ENCODE data around the gene TUT4. TPM values are rescaled to one million over a fixed set of nuclear protein-coding genes. Genes with fewer than 3 reads are reported as not detected.
A peak's percentile ranks its signal among the peaks of the same experiment; 100 is the strongest.

TUT4 gene, protein sequence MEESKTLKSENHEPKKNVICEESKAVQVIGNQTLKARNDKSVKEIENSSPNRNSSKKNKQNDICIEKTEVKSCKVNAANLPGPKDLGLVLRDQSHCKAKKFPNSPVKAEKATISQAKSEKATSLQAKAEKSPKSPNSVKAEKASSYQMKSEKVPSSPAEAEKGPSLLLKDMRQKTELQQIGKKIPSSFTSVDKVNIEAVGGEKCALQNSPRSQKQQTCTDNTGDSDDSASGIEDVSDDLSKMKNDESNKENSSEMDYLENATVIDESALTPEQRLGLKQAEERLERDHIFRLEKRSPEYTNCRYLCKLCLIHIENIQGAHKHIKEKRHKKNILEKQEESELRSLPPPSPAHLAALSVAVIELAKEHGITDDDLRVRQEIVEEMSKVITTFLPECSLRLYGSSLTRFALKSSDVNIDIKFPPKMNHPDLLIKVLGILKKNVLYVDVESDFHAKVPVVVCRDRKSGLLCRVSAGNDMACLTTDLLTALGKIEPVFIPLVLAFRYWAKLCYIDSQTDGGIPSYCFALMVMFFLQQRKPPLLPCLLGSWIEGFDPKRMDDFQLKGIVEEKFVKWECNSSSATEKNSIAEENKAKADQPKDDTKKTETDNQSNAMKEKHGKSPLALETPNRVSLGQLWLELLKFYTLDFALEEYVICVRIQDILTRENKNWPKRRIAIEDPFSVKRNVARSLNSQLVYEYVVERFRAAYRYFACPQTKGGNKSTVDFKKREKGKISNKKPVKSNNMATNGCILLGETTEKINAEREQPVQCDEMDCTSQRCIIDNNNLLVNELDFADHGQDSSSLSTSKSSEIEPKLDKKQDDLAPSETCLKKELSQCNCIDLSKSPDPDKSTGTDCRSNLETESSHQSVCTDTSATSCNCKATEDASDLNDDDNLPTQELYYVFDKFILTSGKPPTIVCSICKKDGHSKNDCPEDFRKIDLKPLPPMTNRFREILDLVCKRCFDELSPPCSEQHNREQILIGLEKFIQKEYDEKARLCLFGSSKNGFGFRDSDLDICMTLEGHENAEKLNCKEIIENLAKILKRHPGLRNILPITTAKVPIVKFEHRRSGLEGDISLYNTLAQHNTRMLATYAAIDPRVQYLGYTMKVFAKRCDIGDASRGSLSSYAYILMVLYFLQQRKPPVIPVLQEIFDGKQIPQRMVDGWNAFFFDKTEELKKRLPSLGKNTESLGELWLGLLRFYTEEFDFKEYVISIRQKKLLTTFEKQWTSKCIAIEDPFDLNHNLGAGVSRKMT (N-terminal part only)
- total RNA-seq (2014; rRNA removed; shearing (Covaris generic)), result 12.2 and 17.1 TPM in 2 replicates

- DNase-seq (ENCODE audit: low spot score), result peak; percentile 83
- in situ Hi-C loops (cut with HindIII; ENCODE audit: low sequenced_read_pairs), result no loop called here
Measured at GRCh38 chr1:52552505-52553361, at the start of gene TUT4. Gene TUT4 (minus strand): TSS chr1:52553092. CDS start chr1:52526280, 26,812 bp downstream.

DNA sequence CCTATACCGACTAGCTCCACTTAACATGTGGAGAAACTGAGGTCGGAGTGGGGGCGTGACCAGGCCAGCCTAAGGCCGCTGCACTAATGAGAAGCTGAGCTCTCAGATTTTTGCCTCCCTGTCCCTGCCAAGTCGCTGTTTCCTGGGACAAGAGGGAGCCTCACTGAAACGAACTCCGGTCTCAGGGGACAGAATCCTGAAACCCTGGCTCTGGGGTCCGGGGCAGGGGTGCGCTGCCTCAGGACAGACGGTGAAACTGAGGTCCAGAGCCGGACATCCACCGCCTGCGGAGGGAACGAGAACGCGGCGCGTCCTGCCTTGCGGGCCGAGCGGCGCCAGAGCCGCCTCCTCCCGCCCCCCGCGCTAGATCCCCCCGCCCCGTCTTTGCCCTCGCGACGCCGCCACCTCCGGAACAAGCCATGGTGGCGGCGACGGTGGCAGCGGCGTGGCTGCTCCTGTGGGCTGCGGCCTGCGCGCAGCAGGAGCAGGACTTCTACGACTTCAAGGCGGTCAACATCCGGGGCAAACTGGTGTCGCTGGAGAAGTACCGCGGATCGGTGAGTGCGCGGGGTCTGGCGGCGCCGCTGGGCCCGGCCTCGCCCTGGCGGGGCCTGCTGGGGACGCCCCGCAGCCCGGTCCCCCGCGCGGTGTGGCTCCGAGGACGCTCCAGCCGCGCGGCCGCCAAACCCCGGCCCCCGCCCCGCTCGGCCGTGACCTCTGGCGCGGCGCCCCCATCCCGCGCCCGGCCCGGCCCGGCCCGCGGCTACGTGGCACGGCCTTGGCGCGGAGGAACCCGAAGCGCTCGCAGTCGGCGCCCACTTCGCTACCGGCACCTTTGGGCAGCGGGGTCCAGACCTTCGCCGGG lies 49.3 kb upstream of the TUT4 start, which contains the start of gene GPX7:
Gene GPX7 (plus strand): TSS at position 381 of the 865 bp plus-strand sequence. CDS start 39 bp downstream, at position 420.
- in situ Hi-C loops (cut with HindIII; ENCODE audit: low sequenced_read_pairs), result no loop called here
- DNase-seq (ENCODE audit: low spot score), result peak; percentile 44

GRCh38 chr1:52601519-52601918 lies 48.6 kb upstream of the TUT4 start:
- no peak for DNase-seq (ENCODE audit: low spot score)
- in situ Hi-C loops (cut with HindIII; ENCODE audit: low sequenced_read_pairs), result no loop called here

GRCh38 chr1:52600533-52601179 lies 47.8 kb upstream of the TUT4 start:
- no peak for DNase-seq (ENCODE audit: low spot score)
- in situ Hi-C loops (cut with HindIII; ENCODE audit: low sequenced_read_pairs), result no loop called here

DNA sequence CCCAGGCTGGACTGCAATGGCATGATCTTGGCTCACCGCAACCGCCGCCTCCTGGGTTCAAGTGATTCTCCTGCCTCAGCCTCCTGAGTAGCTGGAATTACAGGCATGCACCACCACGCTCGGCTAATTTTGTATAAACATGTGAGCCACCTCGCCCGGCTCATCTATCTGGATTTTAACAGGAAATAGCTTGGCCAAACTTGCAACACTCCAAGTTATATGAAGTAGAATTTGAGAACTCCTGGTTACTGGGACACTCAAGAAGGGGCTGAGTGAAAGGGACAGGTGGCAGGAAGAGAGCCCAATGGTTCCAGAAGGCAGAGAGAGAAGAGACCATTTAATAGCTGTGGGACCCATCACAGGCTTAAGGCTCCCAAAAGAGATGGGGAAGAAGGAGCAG lies 46.3 kb upstream of the TUT4 start:
- in situ Hi-C loops (cut with HindIII; ENCODE audit: low sequenced_read_pairs), result no loop called here
- no peak for DNase-seq (ENCODE audit: low spot score)

DNA sequence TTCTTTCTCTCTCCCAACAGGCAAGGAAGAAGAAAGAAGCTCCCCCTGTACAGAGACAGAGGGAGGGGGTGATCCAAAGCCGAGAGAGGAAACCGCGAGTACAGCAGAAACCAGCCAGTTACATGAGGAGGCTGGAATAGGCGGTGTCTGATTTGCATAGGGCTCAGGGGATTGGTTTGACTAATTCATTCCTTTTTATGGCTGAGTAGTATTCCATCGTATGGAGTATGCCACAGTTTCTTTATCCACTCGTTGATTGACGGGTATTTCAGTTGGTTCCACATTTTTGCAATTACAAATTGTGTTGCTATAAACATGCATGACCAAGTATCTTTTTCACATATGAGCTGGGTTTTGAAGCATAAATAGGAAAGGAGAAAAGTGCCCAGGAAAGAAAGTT lies 45.8 kb upstream of the TUT4 start:
- no peak for DNase-seq (ENCODE audit: low spot score)
- in situ Hi-C loops (cut with HindIII; ENCODE audit: low sequenced_read_pairs), result no loop called here

DNA sequence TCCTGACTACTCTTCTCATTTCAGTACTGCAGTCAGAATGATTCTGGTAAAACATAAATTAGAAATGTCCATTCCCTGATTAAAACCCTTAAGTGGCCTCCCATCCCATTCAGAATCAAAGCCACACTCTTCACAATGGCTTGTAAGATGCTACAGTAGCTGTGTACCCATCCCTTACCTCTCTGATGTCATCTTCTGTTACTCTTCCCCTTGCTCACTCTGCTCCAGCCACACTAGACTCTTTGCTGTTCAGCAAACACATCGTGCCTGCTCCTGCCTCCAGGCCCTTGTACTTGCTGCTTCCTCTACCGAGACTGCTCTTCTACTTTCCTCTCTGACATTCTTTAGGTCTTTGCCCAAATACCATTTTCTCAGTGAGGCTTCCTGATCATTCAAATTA lies 45.0 kb upstream of the TUT4 start:
- in situ Hi-C loops (cut with HindIII; ENCODE audit: low sequenced_read_pairs), result no loop called here
- no peak for DNase-seq (ENCODE audit: low spot score)

GRCh38 chr1:52595061-52595460 lies 42.2 kb upstream of the TUT4 start:
- no peak for DNase-seq (ENCODE audit: low spot score)
- in situ Hi-C loops (cut with HindIII; ENCODE audit: low sequenced_read_pairs), result no loop called here

DNA sequence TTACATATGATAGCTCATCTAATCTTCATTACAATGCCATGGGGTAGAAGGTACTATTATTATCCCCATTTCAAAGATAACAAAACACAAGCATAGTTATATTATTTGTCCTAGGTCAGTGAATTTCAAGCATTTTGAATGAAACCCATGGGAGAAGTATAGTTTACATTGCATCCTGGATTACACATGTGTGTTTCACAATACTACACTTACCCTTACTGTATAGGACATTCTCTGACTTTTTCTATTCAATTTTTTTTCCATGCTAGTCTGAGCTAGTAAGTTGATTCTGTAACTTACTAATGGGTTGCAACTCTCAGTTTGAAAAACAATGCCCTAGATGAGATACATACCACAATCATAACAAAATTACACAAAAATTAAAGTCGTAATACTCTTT lies 40.6 kb upstream of the TUT4 start:
- no peak for DNase-seq (ENCODE audit: low spot score)
- in situ Hi-C loops (cut with HindIII; ENCODE audit: low sequenced_read_pairs), result no loop called here

DNA sequence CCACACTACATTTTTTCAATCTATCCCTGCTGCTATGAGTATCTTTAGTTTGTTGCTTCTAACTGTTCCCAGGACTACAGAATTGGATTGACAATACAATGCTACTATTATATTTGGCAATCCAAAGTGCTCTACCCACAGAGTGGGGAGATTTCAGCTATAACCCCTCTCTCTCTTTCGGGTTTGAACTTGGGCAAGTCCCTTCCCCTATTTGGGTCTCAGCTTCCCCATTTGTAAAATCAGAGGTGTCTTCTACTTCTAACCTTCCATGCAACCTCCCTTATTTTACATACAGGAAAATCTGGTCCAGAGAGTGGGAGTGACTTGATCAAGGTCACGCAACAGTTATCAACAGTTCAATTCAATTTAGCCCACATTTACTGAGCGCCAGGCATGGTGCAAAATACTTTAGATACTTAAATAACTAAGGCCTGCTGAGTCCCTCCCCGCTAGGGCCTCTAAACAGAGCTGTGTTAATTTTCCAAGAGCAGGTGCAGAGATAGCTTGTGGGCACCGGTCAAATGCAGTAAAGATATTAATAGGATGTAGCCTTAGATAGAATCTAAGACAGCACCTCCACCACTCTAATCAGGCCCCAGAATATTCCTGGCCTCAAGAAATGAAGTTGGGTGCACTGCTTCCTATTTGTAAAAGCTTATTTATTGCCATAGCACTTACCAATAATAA lies 39.9 kb upstream of the TUT4 start:
- no peak for DNase-seq (ENCODE audit: low spot score)
- in situ Hi-C loops (cut with HindIII; ENCODE audit: low sequenced_read_pairs), result no loop called here

- DNase-seq (ENCODE audit: low spot score), result no peak
- in situ Hi-C loops (cut with HindIII; ENCODE audit: low sequenced_read_pairs), result no loop called here
Measured at GRCh38 chr1:52590266-52590665, 37.4 kb upstream of the TUT4 start.

GRCh38 chr1:52588535-52588934 lies 35.6 kb upstream of the TUT4 start:
- in situ Hi-C loops (cut with HindIII; ENCODE audit: low sequenced_read_pairs), result no loop called here
- DNase-seq (ENCODE audit: low spot score), result no peak

- DNase-seq (ENCODE audit: low spot score), result no peak
- in situ Hi-C loops (cut with HindIII; ENCODE audit: low sequenced_read_pairs), result no loop called here
Measured at GRCh38 chr1:52588027-52588426, 35.1 kb upstream of the TUT4 start.

DNA sequence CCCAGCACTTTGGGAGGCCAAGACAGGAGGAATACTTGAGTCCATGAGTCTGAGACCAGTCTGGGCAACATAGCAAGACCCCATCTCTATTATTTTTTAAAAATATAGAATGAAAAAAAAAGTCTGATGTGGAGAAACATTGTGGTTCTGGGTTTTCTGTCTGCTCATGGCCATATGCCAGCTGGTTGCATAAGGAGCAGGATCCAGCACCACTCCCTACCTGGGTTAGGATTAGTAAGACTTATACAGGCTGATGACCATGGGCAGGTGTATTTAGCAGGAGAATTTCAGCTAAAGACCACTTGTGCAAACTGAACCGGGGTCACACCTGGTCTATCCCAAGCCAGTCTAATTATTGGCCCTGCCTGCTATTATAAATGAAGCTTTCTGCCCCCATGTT lies 32.6 kb upstream of the TUT4 start:
- DNase-seq (ENCODE audit: low spot score), result no peak
- in situ Hi-C loops (cut with HindIII; ENCODE audit: low sequenced_read_pairs), result no loop called here

GRCh38 chr1:52582116-52582696 lies 29.3 kb upstream of the TUT4 start:
- in situ Hi-C loops (cut with HindIII; ENCODE audit: low sequenced_read_pairs), result no loop called here
- DNase-seq (ENCODE audit: low spot score), result no peak

DNA sequence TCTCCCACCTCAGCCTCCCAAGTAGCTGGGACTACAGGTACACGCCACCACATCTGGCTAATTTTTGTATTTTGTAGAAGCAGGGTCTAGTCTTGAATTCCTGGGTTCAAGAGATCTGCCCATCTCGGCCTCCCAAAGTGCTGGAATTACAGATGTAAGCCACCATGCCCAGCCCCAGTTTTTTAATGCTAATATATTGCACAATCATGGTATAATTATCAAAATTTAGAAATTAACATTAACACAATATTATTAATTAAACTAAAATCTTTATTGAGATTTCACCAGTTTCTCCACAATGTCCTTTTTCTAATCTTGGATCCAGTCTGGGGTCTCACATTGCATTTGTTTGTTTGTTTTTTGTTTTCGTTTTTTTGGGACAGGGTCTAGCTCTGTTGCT lies 27.4 kb upstream of the TUT4 start:
- DNase-seq (ENCODE audit: low spot score), result no peak

More for the DNA sequence above, 27.4 kb upstream of the TUT4 start:
- in situ Hi-C loops (cut with HindIII; ENCODE audit: low sequenced_read_pairs), result no loop called here

All from G401 (cell line).